COR-L47 (cell line): ENCODE results near the gene ADAMTS4.

Experiments
- DNase-seq: peaks from one replicate; lab custom pipeline; 2025; lab: John Stamatoyannopoulos, UW

Gene ADAMTS4

GRCh38 chr1:161220002-161220401 is 21.1 kb upstream of the ADAMTS4 start:
- no peak for DNase-seq

GRCh38 chr1:161219078-161219892 is 20.4 kb upstream of the ADAMTS4 start:
- no peak for DNase-seq

- no peak for DNase-seq
Measured at GRCh38 chr1:161218301-161219077, 19.6 kb upstream of the ADAMTS4 start.

GRCh38 chr1:161217831-161218230 is 19.0 kb upstream of the ADAMTS4 start:
- DNase-seq = no peak

GRCh38 chr1:161216945-161217712 is 18.3 kb upstream of the ADAMTS4 start:
- no peak for DNase-seq

- no peak for DNase-seq
Measured at GRCh38 chr1:161215076-161215475, 16.2 kb upstream of the ADAMTS4 start, which contains the start of gene FCER1G. Gene FCER1G (plus strand): TSS chr1:161215295. CDS start chr1:161215322, 27 bp downstream.

GRCh38 chr1:161214369-161214768 is 15.5 kb upstream of the ADAMTS4 start:
- no peak for DNase-seq

- DNase-seq = peak; percentile 84
Measured at GRCh38 chr1:161209790-161210409, 11.0 kb upstream of the ADAMTS4 start.

GRCh38 chr1:161207173-161207572 is 8.3 kb upstream of the ADAMTS4 start:
- no peak for DNase-seq

GRCh38 chr1:161206411-161207140 is 7.7 kb upstream of the ADAMTS4 start:
- DNase-seq = no peak

GRCh38 chr1:161201836-161202712 is 3.2 kb upstream of the ADAMTS4 start, which contains the start of gene NDUFS2:
Gene NDUFS2 (plus strand): TSS chr1:161202367. CDS start chr1:161202386, 19 bp downstream.
- peak; percentile 99 for DNase-seq

- no peak for DNase-seq
Measured at GRCh38 chr1:161200992-161201835, 2.4 kb upstream of the ADAMTS4 start.

GRCh38 chr1:161200421-161200991 is 1.7 kb upstream of the ADAMTS4 start:
- no peak for DNase-seq

- DNase-seq = no peak
Measured at GRCh38 chr1:161199506-161200139, 769 bp upstream of the ADAMTS4 start.

- no peak for DNase-seq
Measured at GRCh38 chr1:161198194-161198896, 509 bp downstream of the ADAMTS4 start.

- no peak for DNase-seq
Measured at GRCh38 chr1:161197560-161198193, 1.2 kb downstream of the ADAMTS4 start.
